Upper lobe of left lung (tissue), 6 donors: ENCODE results near the gene MIEF1. TPM values are rescaled to one million over a fixed set of nuclear protein-coding genes. Genes with fewer than 3 reads are reported as not detected.

Experiments used
- ATAC-seq, 2 donors: fragments of 200-7000 bp; cut with Tn5 transposase; one replicate each; pipeline ENCODE4 v1.9.1; 2022; ENCODE audit warnings: mild to moderate bottlenecking in 2 of 2, moderate library complexity in 2 of 2; ENCODE audit not compliant: low FRiP score in 2 of 2
- DNase-seq, 2 donors: peaks; one replicate each; pipeline ENCODE4 v3.0.0-alpha.2; 2019 to 2020
- H3K27ac ChIP-seq, 4 donors: fragments of 200-600 bp; sonication (generic); one replicate each; pipeline ENCODE4 v1.5.1; 2016 to 2019
- H3K27me3 ChIP-seq, 4 donors: fragments of 200-600 bp; sonication (generic); one replicate each; pipeline ENCODE4 v1.5.1; 2017 to 2019
- H3K36me3 ChIP-seq, 4 donors: fragments of 200-600 bp; sonication (generic); one replicate each; pipeline ENCODE4 v1.5.1; 2016 to 2019
- H3K4me1 ChIP-seq, 4 donors: fragments of 200-600 bp; sonication (generic); one replicate each; pipeline ENCODE4 v1.5.1; 2018 to 2019
- H3K4me3 ChIP-seq, 4 donors: fragments of 200-600 bp; sonication (generic); one replicate each; pipeline ENCODE4 v1.5.1; 2017 to 2019; ENCODE audit warnings: mild to moderate bottlenecking in 2 of 4, moderate library complexity in 1 of 4
- H3K9me3 ChIP-seq, 4 donors: fragments of 200-600 bp; sonication (generic); one replicate each; pipeline ENCODE4 v1.5.1; 2018 to 2019
- EP300 ChIP-seq, 4 donors: sonication (generic); formaldehyde crosslinking; IDR thresholded peaks; one replicate each; pipeline ENCODE4 v1.5.1; 2017; ENCODE audit warnings: antibody characterized with exemption in 4 of 4, control low read depth in 2 of 4
- POLR2A ChIP-seq, 4 donors: fragments of 450-650 bp; IDR thresholded peaks; one replicate each; pipeline ENCODE4 v1.5.1; 2016 to 2017; ENCODE audit warnings: antibody characterized with exemption in 4 of 4, mild to moderate bottlenecking in 2 of 4
- POLR2AphosphoS5 ChIP-seq, 2 donors: sonication (generic); formaldehyde crosslinking; IDR thresholded peaks; one replicate each; pipeline ENCODE4 v1.5.1; 2017; ENCODE audit warnings: antibody characterized with exemption in 2 of 2
- WGBS, 2 donors: methylation state at CpG; one replicate each; pipeline ENCODE4 v1.1.5; 2017 to 2018; 5-methylcytosine and 5-hydroxymethylcytosine counted together
- total RNA-seq, 6 donors: library from RNA; depleted of rRNA in 4 of 6; stranded (reverse); fragments of >200 nt in 4 of 6; gene quantifications; one replicate each; pipeline versions ENCODE4 v1.1.0 to v1.2.1, GENCODE V29; 2016 to 2021
- TF ChIP-seq, protein P1 (sequence below), 6 experiments: fragments of 450-650 bp in 4 of 6; fragments of 200-600 bp in 2 of 6; sonication (generic) in 2 of 6; IDR thresholded peaks; one replicate each; pipeline ENCODE4 v1.5.1; 2016 to 2019; ENCODE audit warnings: antibody characterized with exemption in 6 of 6
- donor health status: DM: no; HTN: no; CAD: no; lungs with moderate emphysema.
- donor health status: DM: no; HTN: yes; CAD: no; lungs with severe emphysema.

Gene MIEF1
- total RNA-seq, 6 donors from 2014 or later, result 10.5 to 35.3 (median 25.6) TPM

DNA sequence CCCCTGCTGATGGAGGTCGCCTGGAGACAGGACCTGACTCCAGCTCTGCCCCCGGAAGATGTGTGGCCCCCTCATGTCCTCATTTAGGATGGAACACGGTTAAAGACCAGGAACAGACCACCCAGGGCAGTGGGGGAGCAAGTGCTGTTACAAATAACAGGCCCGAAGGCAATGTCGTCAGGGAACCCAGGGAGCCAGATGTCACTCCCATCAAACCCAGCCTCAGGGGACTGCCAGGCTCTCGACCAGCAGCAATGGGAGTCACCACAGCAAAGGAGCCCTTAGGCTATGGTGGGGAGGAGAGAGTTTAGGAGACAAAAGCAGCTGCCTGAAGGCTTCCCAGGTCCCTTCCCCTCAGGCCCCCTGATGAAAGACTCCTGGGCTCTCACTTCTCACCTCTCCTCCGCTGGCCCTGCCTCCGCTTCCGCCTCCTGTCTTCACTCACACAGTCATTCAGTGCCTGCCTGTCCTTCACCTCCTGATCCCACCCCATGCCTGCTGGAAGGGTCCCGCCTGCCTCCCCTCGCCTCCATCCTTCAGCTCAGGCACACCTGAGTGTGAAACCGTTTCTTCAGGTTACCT is 26.1 kb downstream of the MIEF1 start:
- peaks cover 8 to 54% (median 31%) of the 10 kb centered on the region in 4 donors for H3K36me3 ChIP-seq
- H3K27me3 ChIP-seq, result no peaks in the 10 kb centered on the region
- no peak overlapping the region for H3K4me3 ChIP-seq
- TF ChIP-seq POLR2AphosphoS5 (IDR thresholded peaks at IDR 0.05) (no peak), POLR2A (IDR thresholded peaks at IDR 0.05) (no peak)
- DNase-seq, result no peak
- H3K9me3 ChIP-seq, result no peaks in the 10 kb centered on the region
- WGBS, 2 donors, result 83 to 89% methylated on average over 7 to 11 of the region's 12 CpGs
- peak overlapping the region; percentile 28 to 69 (median 64) for H3K27ac ChIP-seq
- no peak for ATAC-seq
- H3K4me1 ChIP-seq, result peaks cover 71 to 92% (median 78%) of the 10 kb centered on the region in 4 donors

DNA sequence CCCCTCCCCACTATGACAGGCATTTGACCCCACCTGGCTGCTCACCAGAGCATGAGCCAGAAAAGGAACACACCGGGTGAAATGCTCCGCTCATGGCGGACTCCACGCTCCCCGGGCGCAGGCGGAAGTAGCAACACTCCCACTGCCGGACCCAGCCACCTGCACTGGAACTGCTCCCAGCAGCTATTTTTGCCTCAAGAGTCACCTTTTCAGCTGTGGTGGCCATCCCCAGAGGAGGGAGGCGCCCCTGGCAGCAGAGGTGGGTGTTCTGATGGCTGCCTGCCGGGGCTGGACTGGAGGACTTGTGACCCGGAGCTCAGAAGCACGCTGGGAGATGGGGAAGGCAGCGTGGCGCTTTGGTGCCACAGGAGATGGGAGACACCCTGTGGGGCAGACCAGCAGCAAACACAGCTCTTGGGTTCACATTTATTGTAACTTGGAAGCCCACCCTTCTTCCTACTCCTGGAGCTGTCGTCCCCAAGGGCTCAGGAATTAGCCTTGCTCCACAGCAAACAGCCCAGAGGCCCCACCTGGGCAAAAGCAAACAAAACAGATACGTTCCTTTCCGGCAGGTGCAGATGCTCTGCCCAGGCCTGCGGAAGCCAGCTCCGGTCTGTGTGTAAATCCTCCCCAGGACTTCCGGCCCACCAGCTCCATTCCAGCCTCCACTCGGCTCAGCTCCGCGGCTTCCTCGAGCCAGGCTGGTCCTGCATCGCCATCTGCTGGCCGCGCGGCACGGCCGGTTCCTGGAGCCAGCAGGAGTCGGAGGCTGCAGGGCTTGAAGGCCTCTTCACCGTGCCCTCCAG is 26.8 kb downstream of the MIEF1 start:
- H3K4me1 ChIP-seq, result peaks cover 67 to 86% (median 72%) of the 10 kb centered on the region in 4 donors
- H3K27me3 ChIP-seq, result no peaks in the 10 kb centered on the region
- TF ChIP-seq EP300 (IDR thresholded peaks at IDR 0.05) (no peak), POLR2AphosphoS5 (IDR thresholded peaks at IDR 0.05) (peak; percentile 62 to 73), POLR2A (IDR thresholded peaks at IDR 0.05) (peak in 1 of 4 donors; percentile 27)
- TF ChIP-seq, protein P1, sequence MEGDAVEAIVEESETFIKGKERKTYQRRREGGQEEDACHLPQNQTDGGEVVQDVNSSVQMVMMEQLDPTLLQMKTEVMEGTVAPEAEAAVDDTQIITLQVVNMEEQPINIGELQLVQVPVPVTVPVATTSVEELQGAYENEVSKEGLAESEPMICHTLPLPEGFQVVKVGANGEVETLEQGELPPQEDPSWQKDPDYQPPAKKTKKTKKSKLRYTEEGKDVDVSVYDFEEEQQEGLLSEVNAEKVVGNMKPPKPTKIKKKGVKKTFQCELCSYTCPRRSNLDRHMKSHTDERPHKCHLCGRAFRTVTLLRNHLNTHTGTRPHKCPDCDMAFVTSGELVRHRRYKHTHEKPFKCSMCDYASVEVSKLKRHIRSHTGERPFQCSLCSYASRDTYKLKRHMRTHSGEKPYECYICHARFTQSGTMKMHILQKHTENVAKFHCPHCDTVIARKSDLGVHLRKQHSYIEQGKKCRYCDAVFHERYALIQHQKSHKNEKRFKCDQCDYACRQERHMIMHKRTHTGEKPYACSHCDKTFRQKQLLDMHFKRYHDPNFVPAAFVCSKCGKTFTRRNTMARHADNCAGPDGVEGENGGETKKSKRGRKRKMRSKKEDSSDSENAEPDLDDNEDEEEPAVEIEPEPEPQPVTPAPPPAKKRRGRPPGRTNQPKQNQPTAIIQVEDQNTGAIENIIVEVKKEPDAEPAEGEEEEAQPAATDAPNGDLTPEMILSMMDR (IDR thresholded peaks at IDR 0.05), result peak; percentile 96 to 99 (median 97)
- peak overlapping the region in 2 of 4 donors; percentile 21 to 34 for H3K4me3 ChIP-seq
- peak overlapping the region; percentile 37 to 69 (median 64) for H3K27ac ChIP-seq
- 10 to 35% methylated on average over 15 to 30 of the region's 32 CpGs for WGBS, 2 donors
- peak; percentile 95 to 98 for DNase-seq
- no peaks in the 10 kb centered on the region for H3K9me3 ChIP-seq
- ATAC-seq, result peak; percentile 81 to 88
- H3K36me3 ChIP-seq, result peaks cover 5 to 49% (median 26%) of the 10 kb centered on the region in 4 donors

DNA sequence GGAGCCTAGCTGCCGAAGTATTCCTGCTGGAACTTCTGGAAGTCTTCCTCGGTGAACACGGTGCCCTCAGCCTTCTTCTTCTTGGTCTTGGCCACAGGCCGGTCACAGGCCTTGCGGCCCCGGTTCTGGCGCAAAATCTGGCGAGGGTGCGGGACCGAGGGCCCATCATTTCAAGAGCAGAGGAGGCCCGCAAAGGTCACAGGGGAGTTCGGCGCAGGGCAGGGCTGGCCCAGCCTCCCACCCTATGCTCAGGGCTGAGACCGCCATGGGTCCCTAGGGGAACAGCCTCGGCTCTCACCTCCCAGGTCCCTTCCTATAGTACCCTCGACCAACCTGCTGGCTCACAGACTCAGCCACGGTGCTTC is 27.4 kb downstream of the MIEF1 start:
- 47 to 71% methylated on average over 4 to 17 of the region's 17 CpGs for WGBS, 2 donors
- peaks cover 62 to 82% (median 68%) of the 10 kb centered on the region in 4 donors for H3K4me1 ChIP-seq
- H3K4me3 ChIP-seq, result peak overlapping the region in 1 of 4 donors; percentile 34

DNA sequence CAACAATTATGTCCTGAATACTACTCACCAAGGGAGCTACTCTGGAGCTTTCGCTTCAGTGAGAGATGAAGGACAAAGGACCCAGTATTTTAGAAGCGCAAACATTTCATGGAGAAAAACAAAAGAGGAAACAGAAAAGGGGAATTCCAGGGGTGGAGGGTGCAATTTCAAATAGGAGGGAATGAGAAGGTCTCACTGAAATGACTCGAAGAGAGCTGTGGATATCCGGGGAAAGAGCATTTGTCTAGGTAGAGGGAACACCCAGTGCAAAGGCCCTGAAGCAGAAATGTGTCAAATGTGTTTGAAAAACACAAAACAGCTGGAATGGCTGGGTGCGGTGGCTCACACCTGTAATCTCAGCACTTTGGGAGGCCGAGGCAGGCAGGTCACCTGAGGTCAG is 28.0 kb downstream of the MIEF1 start:
- Histone ChIP-seq H3K9me3 (no peaks in the 10 kb centered on the region), H3K27ac (peak overlapping the region in 2 of 4 donors; percentile 62 to 95), H3K36me3 (peaks cover 2 to 37% (median 18%) of the 10 kb centered on the region in 4 donors), H3K4me3 (no peak overlapping the region), H3K4me1 (peaks cover 59 to 82% (median 64%) of the 10 kb centered on the region in 4 donors), H3K27me3 (no peaks in the 10 kb centered on the region)
- TF ChIP-seq, protein P1 (IDR thresholded peaks at IDR 0.05), result no peak
- no peak for ATAC-seq
- 74 to 80% methylated on average over 6 of the region's 6 CpGs for WGBS, 2 donors
- no peak for DNase-seq

More for the DNA sequence above, 27.4 kb downstream of the MIEF1 start:
- Histone ChIP-seq H3K9me3 (no peaks in the 10 kb centered on the region), H3K27ac (peak overlapping the region in 2 of 4 donors; percentile 62 to 69), H3K36me3 (peaks cover 2 to 43% (median 20%) of the 10 kb centered on the region in 4 donors), H3K27me3 (no peaks in the 10 kb centered on the region)
- DNase-seq, result no peak
- TF ChIP-seq, protein P1 (IDR thresholded peaks at IDR 0.05), result no peak
- TF ChIP-seq POLR2AphosphoS5 (IDR thresholded peaks at IDR 0.05) (no peak), POLR2A (IDR thresholded peaks at IDR 0.05) (no peak), EP300 (IDR thresholded peaks at IDR 0.05) (no peak)
- ATAC-seq, result no peak

DNA sequence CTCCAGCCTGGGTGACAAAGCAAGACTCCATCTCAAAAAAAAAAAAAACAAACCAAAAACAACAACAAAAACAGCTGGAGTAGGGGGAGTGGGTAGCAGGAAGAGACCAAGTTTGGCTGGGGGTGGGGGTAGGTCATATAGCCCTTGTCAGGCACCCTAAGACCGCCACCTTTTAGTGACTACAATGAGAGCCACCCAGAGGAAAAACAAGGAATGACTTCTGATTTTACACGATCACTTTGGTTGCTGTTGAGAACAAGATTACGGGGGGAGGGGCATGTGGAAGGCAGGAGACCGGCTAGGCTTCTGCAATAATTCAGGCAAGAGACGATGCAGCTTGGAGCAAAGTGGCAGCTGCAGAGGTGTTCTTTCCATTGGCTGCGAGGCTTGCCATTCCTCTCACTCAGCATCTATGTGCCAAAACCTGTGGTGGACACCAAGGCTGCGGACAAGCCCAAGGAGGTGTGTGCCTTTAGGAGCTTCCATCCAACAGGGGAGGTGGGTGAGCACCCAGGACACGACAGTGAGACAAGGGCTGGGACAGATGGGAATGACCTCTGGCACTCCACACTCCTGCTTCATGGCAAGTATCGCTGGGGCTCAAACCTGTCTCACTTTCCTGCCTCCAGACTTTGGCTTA is 28.7 kb downstream of the MIEF1 start:
- peaks cover 53 to 77% (median 61%) of the 10 kb centered on the region in 4 donors for H3K4me1 ChIP-seq
- DNase-seq, result no peak
- H3K27ac ChIP-seq, result peak overlapping the region in 1 of 4 donors; percentile 95
- peak overlapping the region in 1 of 4 donors; percentile 93 for H3K4me3 ChIP-seq
- ATAC-seq, result no peak
- peaks cover 2 to 32% (median 18%) of the 10 kb centered on the region in 4 donors for H3K36me3 ChIP-seq
- H3K9me3 ChIP-seq, result no peaks in the 10 kb centered on the region
- no peaks in the 10 kb centered on the region for H3K27me3 ChIP-seq
- WGBS, 2 donors, result 44 to 47% methylated on average over 7 to 9 of the region's 9 CpGs
- TF ChIP-seq, protein P1 (IDR thresholded peaks at IDR 0.05), result peak in 3 of 6 experiments; percentile 17 to 32 (median 22)
- TF ChIP-seq POLR2AphosphoS5 (IDR thresholded peaks at IDR 0.05), result no peak
